Measurements from ENCODE around the gene ATRNL1.

DNA sequence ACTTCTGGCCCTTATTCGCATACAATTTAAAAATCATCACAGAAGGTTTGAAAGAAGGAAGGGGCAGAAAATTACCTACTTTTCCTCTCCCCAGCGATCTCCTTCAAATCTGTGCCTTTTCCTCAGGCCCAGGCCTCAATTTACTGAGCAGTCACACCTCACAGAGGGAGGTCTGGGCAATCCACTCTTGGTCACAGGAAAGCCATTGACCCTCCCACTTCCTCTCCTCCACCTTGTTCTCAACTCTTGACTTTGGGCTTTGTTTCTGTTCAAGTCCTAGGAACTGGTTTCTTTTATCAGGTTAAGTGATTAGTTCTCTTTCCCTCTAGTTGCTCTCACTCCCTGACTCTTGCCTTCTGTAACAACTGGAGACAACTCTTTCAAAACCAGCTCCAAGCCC is 37.0 kb upstream of the ATRNL1 start:
- TF ChIP-seq CTCF (IDR thresholded peaks at IDR 0.05 in 8 of 11, conservative IDR thresholded peaks at IDR 0.05 in 3 of 11) (no peak), POLR2A (IDR thresholded peaks at IDR 0.05) (no peak), POLR2AphosphoS5 (IDR thresholded peaks at IDR 0.05) (no peak)
